Measurements from ENCODE around the gene SUCLG1.

SUCLG1 gene

DNA sequence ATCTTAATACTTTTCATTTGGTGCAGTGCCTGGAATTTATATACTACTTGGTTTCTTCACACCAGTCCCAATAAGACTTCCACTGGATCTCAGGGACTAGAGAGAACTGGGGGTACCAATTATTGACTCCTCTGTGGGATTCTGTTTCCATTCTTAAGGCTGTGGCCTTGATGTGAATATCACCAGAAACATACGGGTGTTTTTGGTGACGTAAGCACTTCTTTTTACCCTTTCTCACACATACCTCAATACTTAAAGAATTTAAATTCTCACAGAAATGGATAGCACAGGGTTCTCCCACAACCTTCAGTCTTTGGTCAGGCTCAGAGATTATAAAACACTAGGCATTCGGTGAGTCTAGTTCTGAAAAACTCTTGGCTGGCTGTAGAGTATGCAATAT is 84.1 kb downstream of the SUCLG1 start:
- Histone ChIP-seq H3K9ac (ENCODE audit: low read depth, low read length) (no peak overlapping the region), H3K27ac (ENCODE audit: low read length) (no peak overlapping the region), H3K4me1 (ENCODE audit: insufficient read depth, low read length) (no peaks in the 10 kb centered on the region), H3K4me3 (ENCODE audit: low read length) (no peak overlapping the region), H3K9me3 (ENCODE audit: insufficient read depth, low read depth, low read length) (no peaks in the 10 kb centered on the region), H3K27me3 (ENCODE audit: insufficient read depth, low read length) (no peaks in the 10 kb centered on the region), H3K36me3 (ENCODE audit: insufficient read depth, low read depth, low read length) (no peaks in the 10 kb centered on the region)

DNA sequence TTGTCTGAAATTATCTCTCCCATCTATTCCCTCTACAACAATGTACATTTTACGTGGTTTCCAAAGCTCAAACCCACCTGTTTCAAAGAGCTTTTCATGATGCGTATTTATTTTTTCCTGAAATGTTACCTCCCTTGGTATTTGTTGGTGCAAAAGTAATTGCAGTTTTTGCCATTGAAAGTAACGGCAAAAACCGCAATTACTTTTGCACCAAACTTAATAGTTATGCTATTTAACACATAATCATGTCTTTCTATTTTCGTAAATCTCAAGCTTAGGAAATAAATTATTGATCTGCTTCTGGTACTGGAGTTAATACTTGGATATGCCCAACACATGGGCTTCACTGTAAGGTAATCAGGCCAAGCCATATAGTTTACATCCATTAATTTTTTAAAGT is 85.2 kb downstream of the SUCLG1 start:
- H3K9ac ChIP-seq (ENCODE audit: low read depth, low read length) = no peak overlapping the region
- H3K4me3 ChIP-seq (ENCODE audit: low read length) = no peak overlapping the region
- H3K9me3 ChIP-seq (ENCODE audit: insufficient read depth, low read depth, low read length) = no peaks in the 10 kb centered on the region
- H3K27me3 ChIP-seq (ENCODE audit: insufficient read depth, low read length) = no peaks in the 10 kb centered on the region
- H3K36me3 ChIP-seq (ENCODE audit: insufficient read depth, low read depth, low read length) = no peaks in the 10 kb centered on the region
- H3K27ac ChIP-seq (ENCODE audit: low read length) = no peak overlapping the region
- H3K4me1 ChIP-seq (ENCODE audit: insufficient read depth, low read length) = no peaks in the 10 kb centered on the region
